HFFc6 (cell line): ENCODE results near the gene PRKAR1B. TPM values are rescaled to one million over a fixed set of nuclear protein-coding genes. Genes with fewer than 3 reads are reported as not detected.

Source experiments
- DNase-seq: peaks from one replicate; pipeline ENCODE4 v3.0.0-alpha.2; 2018
- H3K27ac Mint-ChIP-seq: 2 replicates; pipeline ENCODE4 v1.8.0; 2020; ENCODE audit warnings: mild to moderate bottlenecking, mixed read lengths
- H3K27me3 Mint-ChIP-seq: 2 replicates; pipeline ENCODE4 v1.8.0; 2021; ENCODE audit warnings: mild to moderate bottlenecking, moderate library complexity, mixed read lengths; ENCODE audit not compliant: insufficient read depth
- H3K36me3 Mint-ChIP-seq: 2 replicates; pipeline ENCODE4 v1.8.0; 2021; ENCODE audit warnings: low read depth, mixed read lengths
- H3K4me1 Mint-ChIP-seq: 2 replicates; pipeline ENCODE4 v1.8.0; 2020; ENCODE audit warnings: low read depth, mixed read lengths
- H3K4me3 Mint-ChIP-seq: 2 replicates; pipeline ENCODE4 v1.8.0; 2020; ENCODE audit warnings: mild to moderate bottlenecking, moderate library complexity, mixed read lengths
- H3K9me3 Mint-ChIP-seq: 2 replicates; pipeline ENCODE4 v1.8.0; 2020; ENCODE audit warnings: mild to moderate bottlenecking, mixed read lengths
- CTCF ChIP-seq: fragments of 200-600 bp; sonication (generic); IDR thresholded peaks from 2 replicates; pipeline ENCODE4 v1.5.0; 2021; ENCODE audit warnings: antibody characterized with exemption, mild to moderate bottlenecking
- total RNA-seq, 6 experiments: library from RNA; stranded (reverse); fragmentation: NEBNext Ultra II Directional; extraction: Animal tissue kit (Norgen Biotek cat#: 25700); gene quantifications; 2 replicates in 1 of 6; 3 replicates in 5 of 6; pipeline ENCODE4 v1.2.3, GENCODE V29; 2021

Gene PRKAR1B
- total RNA-seq, 6 experiments from 2014 or later = 15.5 to 22.7 (median 17.1) TPM

- Mint-ChIP-seq H3K4me3 (no peak overlapping the region), H3K4me1 (no peaks in the 10 kb centered on the region), H3K36me3 (no peaks in the 10 kb centered on the region), H3K9me3 (no peaks in the 10 kb centered on the region), H3K27me3 (peaks cover 5% of the 10 kb centered on the region), H3K27ac (no peak overlapping the region)
- DNase-seq = no peak
- TF ChIP-seq CTCF = no peak
Observed at GRCh38 chr7:569996-570800, 156.9 kb downstream of the PRKAR1B start.

GRCh38 chr7:569071-569855 lies 157.8 kb downstream of the PRKAR1B start:
- Mint-ChIP-seq H3K36me3 (no peaks in the 10 kb centered on the region), H3K9me3 (no peaks in the 10 kb centered on the region), H3K27me3 (peaks cover 5% of the 10 kb centered on the region), H3K4me1 (no peaks in the 10 kb centered on the region), H3K27ac (no peak overlapping the region), H3K4me3 (no peak overlapping the region)
- TF ChIP-seq CTCF = no peak
- DNase-seq = no peak

- no peak overlapping the region for H3K4me3 Mint-ChIP-seq
- peaks cover 5% of the 10 kb centered on the region for H3K27me3 Mint-ChIP-seq
- H3K27ac Mint-ChIP-seq = no peak overlapping the region
- TF ChIP-seq CTCF = no peak
- DNase-seq = no peak
- no peaks in the 10 kb centered on the region for H3K4me1 Mint-ChIP-seq
- H3K36me3 Mint-ChIP-seq = no peaks in the 10 kb centered on the region
- no peaks in the 10 kb centered on the region for H3K9me3 Mint-ChIP-seq
Observed at GRCh38 chr7:568031-568951, 158.8 kb downstream of the PRKAR1B start.

GRCh38 chr7:567305-567883 lies 159.7 kb downstream of the PRKAR1B start:
- no peaks in the 10 kb centered on the region for H3K4me1 Mint-ChIP-seq
- H3K9me3 Mint-ChIP-seq = no peaks in the 10 kb centered on the region
- 0 out of 2 replicates have a peak, but pooled peaks cover 4% of the 10 kb centered on the region for H3K36me3 Mint-ChIP-seq
- no peak for DNase-seq
- no peak for TF ChIP-seq CTCF
- no peak overlapping the region for H3K4me3 Mint-ChIP-seq
- peaks cover 5% of the 10 kb centered on the region for H3K27me3 Mint-ChIP-seq
- no peak overlapping the region for H3K27ac Mint-ChIP-seq

- peaks cover 5% of the 10 kb centered on the region for H3K27me3 Mint-ChIP-seq
Observed at GRCh38 chr7:566100-566499, 161.0 kb downstream of the PRKAR1B start.

More at GRCh38 chr7:566100-566499, 161.0 kb downstream of the PRKAR1B start:
- no peak overlapping the region for H3K4me3 Mint-ChIP-seq
- H3K36me3 Mint-ChIP-seq = 0 out of 2 replicates have a peak, but pooled peaks cover 4% of the 10 kb centered on the region
- no peaks in the 10 kb centered on the region for H3K4me1 Mint-ChIP-seq
- TF ChIP-seq CTCF = no peak
- H3K27ac Mint-ChIP-seq = no peak overlapping the region
- DNase-seq = no peak
- no peaks in the 10 kb centered on the region for H3K9me3 Mint-ChIP-seq
